ENCODE measurements around the gene CEP164.

DNA sequence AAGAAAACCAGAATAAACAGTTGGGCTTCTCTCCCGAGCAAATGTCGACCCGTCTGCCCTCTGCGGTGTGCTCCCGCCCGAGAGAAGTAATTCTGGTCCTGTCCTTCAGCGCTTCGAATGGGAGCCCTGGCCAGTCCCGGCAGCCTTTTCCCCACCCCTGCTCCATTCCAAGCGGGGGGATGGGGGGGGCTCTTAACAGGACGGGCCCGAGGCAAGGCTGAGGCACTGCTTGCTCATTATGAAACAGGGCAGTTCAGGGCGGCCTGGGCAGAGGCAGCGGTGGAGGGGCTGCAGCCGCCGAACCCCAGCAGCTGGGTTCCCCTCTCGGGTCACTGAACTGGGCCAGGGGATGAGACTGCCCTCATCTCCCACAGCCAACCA, 27.4 kb upstream of the CEP164 start:
- TF ChIP-seq, protein P1, sequence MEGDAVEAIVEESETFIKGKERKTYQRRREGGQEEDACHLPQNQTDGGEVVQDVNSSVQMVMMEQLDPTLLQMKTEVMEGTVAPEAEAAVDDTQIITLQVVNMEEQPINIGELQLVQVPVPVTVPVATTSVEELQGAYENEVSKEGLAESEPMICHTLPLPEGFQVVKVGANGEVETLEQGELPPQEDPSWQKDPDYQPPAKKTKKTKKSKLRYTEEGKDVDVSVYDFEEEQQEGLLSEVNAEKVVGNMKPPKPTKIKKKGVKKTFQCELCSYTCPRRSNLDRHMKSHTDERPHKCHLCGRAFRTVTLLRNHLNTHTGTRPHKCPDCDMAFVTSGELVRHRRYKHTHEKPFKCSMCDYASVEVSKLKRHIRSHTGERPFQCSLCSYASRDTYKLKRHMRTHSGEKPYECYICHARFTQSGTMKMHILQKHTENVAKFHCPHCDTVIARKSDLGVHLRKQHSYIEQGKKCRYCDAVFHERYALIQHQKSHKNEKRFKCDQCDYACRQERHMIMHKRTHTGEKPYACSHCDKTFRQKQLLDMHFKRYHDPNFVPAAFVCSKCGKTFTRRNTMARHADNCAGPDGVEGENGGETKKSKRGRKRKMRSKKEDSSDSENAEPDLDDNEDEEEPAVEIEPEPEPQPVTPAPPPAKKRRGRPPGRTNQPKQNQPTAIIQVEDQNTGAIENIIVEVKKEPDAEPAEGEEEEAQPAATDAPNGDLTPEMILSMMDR (IDR thresholded peaks at IDR 0.05; ENCODE audit: low read depth, low read length) = no peak
- no peak for TF ChIP-seq EZH2phosphoT487 (IDR thresholded peaks at IDR 0.05; ENCODE audit: low read depth)

Measured in OCI-LY3 (cell line).